H1 (cell line): ENCODE data around the gene SLC25A48.

Experiments
- BACH1 ChIP-seq: IDR thresholded peaks from 2 replicates; pipeline ENCODE4 v1.6.1; 2012; ENCODE audit warnings: low read length, improper control_type of control experiment
- CBX5 ChIP-seq: fragments of 300-800, 300-1000 bp; sonication (generic); IDR thresholded peaks from 2 replicates; pipeline ENCODE4 v1.7.1; 2016; ENCODE audit warnings: antibody characterized with exemption, low read length, low read depth
- CHD2 ChIP-seq: IDR thresholded peaks from 2 replicates; pipeline ENCODE4 v1.6.1; 2012; ENCODE audit warnings: low read length, improper control_type of control experiment
- CTCF ChIP-seq, 3 experiments: IDR thresholded peaks; 1 replicate in 2 of 3; 2 replicates in 1 of 3; pipeline versions ENCODE4 v1.5.1 to v1.6.1; 2011; ENCODE audit warnings: low read length in 3 of 3, mild to moderate bottlenecking in 3 of 3, inconsistent platforms in 2 of 3, low read depth in 1 of 3, moderate library complexity in 1 of 3; ENCODE audit not compliant: insufficient read depth in 1 of 3; ENCODE audit errors: control extremely low read depth in 1 of 3
- JUND ChIP-seq: IDR thresholded peaks from 2 replicates; pipeline ENCODE4 v1.6.1; 2011; ENCODE audit warnings: mild to moderate bottlenecking, improper control_type of control experiment, low read length
- RXRA ChIP-seq: IDR thresholded peaks from 2 replicates; pipeline ENCODE4 v1.6.1; 2011; ENCODE audit warnings: low read depth, mild to moderate bottlenecking, low read length, moderate library complexity; ENCODE audit not compliant: insufficient read depth
- SIN3A ChIP-seq, 2 experiments: IDR thresholded peaks in 1 of 2; conservative IDR thresholded peaks in 1 of 2; 2 replicates each; pipeline ENCODE4 v1.6.1; 2011 to 2012; ENCODE audit warnings: low read length in 2 of 2, improper control_type of control experiment in 1 of 2, low read depth in 1 of 2, mild to moderate bottlenecking in 1 of 2
- SRF ChIP-seq: IDR thresholded peaks from 2 replicates; pipeline ENCODE4 v1.6.1; 2011; ENCODE audit warnings: mild to moderate bottlenecking, low read depth, low read length, moderate library complexity
- TAF1 ChIP-seq: IDR thresholded peaks from 2 replicates; pipeline ENCODE4 v1.6.1; 2011; ENCODE audit warnings: mild to moderate bottlenecking, low read depth, low read length
- YY1 ChIP-seq: IDR thresholded peaks from 2 replicates; pipeline ENCODE4 v1.6.1; 2011; ENCODE audit warnings: low read depth, mild to moderate bottlenecking, low read length

- TF ChIP-seq CTCF (IDR thresholded peaks at IDR 0.05; ENCODE audit: control extremely low read depth in 1 of 3, insufficient read depth in 1 of 3, low read depth in 1 of 3, low read length in 3 of 3) (no peak), BACH1 (no peak), TAF1 (no peak), SRF (no peak), CHD2 (no peak), JUND (no peak), CBX5 (no peak), RXRA (no peak), SIN3A (conservative IDR thresholded peaks at IDR 0.05 in 1 of 2, IDR thresholded peaks at IDR 0.05 in 1 of 2; ENCODE audit: low read depth in 1 of 2, low read length in 2 of 2) (no peak), YY1 (no peak)
These were observed 27.2 kb downstream of the SLC25A48 start for GRCh38 chr5:135861641-135862040.
